Hepatic stellate cell (primary cell): ENCODE results near the gene TRAP1.
"Not testable (repeated sequence)": the region's sequence is repeated elsewhere in the genome, so short reads cannot be mapped to it uniquely, and the experiment has no call there.

ENCODE experiments used
- DNase-seq: peaks from one replicate; pipeline ENCODE4 v3.0.0; 2011; ENCODE audit warnings: low spot score

The TRAP1 gene

DNA sequence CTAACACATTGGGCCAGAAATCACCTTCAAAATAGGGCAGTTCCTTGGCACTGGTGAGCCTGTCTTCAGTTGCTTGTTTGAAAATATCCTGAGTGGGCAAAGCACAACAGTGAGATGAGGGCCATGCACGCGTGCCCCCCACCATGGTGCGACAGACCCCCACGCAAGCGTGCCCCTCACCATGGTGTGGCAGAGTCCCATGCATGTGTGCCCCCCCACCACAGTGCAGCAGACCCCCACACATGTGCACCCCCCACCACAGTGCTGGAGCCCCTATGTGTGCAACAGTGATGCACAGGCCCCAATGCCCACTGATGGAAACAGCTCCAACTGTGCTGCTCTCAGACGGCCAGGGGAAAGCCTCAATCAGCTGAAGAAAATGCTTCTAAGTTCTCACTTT lies 18.8 kb upstream of the TRAP1 start:
- no peak for DNase-seq

DNA sequence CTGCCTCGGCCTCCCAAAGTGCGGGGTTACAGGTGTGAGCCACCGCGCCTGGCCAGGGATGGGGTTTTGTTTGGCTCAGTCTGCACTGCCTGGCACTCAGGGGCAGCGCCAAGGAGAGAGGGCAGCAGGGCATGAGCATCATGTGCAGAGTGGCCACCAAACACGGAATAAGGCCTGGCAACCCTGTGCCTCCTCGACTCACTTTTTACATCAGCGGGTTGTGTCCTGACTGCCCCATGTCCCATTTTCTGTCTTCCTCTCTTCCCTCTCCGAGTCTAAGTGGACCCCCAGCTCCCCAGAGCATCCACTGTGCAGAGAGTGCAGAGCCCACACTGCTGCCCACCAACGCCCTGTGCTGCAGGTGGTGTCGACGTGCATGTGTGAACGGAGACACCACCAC lies 18.2 kb upstream of the TRAP1 start:
- DNase-seq, result no peak

DNA sequence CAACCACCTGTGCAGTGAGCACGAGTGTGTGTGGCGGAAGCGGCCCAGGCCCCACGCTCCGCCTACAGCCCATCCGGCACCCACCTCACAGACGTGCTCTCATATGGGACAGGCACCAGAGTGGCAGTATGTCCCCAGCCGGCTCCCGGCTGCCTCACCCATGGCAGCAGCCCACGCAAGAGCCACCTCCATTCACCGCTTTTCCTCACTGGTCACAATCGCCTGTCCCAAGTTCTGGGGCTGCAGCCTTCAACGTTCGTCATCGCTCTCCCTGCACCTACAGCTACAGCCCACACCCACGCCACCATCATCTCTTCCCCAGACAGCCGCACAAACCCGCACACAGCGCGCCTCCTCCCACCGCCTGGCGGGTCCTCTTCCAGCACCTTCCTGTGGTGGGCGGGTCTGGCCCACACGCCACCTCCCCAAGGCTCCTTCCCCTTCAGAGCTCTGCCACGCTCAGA lies 17.5 kb upstream of the TRAP1 start:
- DNase-seq, result no peak

DNA sequence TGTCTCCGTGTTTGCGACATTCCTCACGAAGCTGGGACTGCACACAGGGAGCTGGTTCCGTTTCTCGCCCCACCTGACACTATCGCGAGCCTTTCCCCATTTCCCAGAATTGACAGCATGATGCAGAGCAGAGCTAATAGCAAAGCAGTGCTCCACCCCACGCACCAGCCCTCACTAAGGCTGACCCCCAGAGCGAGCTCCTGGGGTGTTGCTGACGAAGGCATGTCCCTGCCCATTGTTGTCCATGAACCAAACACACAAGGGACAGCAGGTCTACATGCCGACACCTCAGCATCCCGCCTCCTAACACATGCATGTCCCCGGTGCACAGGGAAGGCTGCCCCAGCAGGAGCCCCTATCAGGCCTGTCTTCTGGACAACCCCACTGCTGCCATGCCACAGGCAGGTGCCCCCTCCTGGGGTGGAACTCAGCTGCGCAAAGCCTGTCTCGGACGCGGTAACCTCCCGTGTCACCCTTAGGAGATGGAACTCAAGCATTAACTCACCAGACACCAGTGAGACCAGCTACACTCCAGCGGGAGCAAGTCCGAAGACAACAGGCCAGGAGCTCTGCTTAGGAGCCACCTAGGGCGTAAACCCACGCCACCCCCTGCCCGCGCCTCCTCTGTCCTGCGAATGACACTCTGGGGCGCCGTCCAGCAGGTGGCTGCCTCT lies 16.9 kb upstream of the TRAP1 start:
- DNase-seq, result no peak

DNA sequence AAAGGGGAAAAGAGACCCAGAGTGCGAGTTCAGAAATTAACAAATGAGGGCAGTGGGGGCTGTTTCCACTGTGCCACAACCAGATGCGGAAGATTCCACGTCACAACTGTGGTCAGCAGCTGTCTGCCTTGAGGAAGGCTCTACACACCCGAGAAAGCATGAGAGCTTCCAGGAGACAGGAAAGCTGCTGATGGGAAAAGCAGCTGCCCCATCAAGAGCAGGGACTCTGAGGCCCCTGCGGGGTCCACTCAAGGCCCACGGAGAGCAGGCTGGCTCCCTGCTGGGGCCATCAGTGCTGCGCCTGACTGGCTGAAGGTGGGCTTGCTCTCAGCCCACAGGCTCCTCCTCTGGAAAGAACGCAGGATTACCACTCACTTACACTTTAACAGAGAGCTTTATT lies 14.8 kb upstream of the TRAP1 start:
- no peak for DNase-seq

DNA sequence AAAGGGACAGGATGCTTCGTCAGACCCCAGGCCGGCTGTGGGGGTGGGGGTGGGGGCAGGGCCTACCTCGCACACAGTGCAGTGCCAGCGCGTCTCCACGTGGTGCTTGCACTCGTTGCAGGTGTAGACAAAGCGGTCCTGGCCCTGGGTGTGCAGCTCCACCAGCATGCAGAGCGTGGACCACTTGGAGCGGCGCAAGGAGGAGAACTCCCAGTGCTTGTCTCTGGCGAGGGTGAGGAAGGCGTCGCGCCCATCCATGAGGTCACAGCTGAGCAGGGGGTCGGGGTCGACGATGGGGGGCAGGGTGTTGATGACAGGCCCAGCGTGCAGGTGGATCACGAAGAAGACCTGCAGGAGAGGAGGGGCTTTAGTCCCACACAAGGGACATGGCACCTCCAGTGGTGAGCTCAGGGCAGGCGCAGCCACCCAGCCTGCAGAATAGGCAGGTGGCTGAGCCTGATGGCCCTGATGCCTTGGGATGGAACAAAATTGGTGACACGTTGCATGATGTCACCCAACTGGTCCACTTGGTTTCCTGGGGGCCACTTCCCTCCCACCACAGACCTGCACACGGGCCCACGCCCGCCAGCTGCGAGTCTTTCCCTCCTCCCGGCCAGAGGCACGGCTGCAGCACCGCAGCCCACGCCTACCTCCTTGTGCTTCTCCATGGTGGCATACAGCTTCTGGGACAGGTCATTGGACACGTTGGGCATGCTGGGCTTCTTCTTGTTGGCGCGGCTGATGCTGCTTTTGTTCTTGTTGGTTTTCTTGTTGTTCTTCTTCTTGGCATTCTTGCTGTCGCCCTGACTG lies 14.0 kb upstream of the TRAP1 start:
- no peak for DNase-seq

DNA sequence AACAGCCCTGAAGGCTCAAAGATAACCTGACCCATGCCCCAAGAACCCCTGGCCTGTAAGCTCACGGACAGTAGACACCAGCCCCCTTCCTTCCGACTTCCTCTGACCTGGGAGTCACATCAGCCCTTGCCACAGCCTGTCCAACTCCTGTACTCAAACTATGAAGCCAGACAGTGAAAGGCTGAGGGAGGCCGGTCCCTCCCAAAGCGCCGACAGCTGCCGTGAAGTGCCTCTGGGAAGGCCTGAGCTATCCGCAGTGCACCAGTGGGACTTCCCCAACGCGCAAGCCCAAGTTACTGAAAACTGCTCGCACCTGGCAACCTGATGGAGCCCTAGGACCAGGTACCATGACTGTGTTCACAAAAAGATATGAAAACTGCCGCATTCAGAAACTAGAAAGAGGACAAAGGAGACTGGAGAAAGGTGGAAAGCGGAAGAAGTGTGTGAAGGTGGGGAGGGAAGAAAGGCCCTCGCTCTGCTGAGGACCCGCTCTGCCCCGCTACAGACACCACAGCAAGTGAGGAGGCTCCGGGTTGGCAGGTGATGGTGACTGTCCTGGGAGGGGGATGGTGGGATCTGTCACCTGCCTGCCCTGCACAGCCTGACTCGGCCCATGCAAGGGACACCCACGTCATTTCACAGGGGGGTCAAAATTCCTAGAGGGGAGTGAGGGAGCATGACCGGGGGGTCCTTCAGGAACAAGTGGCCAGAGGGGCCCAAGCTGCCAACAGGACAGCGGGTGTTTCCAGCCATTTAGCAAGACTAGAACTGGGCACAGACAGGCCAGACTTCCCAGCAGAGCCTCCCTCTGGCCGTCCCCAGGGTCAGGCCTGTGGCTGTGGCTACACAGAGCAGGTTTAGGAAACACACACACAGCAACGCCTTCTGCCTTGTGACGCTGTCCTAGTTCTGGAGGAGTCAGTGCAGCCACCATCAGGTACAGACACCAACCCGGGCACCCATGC lies 13.1 kb upstream of the TRAP1 start:
- DNase-seq, result no peak

DNA sequence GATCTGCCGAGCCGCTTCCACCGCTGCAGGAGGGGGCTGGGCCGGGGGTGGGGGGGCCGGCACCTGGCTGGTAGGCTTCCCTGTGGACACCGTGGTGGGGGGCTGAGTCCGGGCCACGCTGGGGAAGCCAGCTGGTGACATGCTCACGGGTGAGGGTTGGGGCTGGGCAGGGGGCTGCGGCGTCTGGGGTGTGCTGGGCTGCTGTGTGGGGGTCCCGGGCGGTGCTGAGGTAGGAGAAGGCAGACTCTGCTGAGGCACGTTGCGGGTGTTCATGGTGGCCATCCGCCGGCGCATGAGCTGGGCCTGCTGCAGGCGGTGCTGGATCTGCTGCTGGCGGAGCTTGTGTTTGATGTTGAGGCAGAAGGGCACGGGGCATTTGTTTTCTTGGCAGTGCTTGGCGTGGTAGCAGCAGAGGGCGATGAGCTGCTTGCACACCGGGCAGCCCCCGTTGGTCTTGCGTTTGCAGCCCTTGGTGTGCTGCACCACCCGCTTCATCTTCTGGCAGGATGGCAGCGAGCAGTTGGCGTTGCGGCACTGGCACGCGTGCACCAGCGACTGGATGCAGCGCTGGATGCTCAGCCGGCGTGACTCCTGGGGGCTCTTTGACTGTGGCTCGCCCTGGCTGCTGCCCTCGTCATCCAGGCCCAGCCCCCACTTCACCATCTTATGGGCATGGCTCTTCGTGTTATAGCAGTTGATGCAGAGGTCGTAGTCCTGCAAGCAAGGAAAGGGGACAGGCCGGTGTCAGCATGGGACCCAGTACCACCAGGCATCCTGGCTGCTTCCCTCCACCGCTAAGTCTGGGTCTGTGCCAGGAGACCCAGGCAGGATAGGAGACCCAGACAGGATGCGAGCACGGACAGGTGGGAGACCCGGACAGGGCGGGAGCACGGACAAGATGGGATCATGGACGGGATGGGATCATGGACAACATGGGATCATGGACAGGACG lies 12.1 kb upstream of the TRAP1 start:
- DNase-seq, result no peak

DNA sequence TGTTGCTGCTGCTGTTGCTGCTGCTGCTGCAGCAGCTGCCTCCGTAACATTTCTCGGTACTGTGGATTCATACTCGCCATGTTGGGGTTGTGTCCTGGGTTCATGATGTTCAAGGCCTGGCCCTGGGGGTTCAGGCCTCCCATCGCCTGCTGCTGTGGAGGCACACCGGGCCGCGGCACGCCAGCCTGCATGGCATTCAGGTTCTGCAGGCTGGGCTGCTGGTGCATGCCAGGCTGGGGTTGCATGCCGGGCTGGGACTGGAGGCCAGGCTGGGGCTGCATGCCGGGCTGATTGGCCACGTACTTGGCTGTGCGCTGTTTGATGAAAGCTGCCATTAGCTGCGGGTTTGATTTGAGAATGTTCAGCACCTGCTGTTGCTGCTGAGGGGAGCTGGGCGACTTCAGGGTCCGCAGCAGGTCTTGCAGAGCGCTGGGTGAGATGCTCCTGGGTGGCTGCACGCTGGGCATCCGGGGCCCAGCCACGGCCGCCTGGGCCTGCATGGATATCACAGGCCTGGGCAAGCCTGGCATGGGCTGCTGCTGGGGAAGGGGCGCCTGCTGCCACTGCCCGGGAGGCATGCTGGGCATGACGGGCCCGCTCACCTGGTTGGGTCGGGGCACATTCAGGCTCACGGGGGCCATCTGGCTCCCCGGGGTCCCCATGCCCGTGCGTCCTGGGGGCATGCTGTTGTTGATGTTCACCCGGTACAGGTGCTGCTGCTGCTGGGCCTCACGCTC lies 11.3 kb upstream of the TRAP1 start:
- no peak for DNase-seq

DNA sequence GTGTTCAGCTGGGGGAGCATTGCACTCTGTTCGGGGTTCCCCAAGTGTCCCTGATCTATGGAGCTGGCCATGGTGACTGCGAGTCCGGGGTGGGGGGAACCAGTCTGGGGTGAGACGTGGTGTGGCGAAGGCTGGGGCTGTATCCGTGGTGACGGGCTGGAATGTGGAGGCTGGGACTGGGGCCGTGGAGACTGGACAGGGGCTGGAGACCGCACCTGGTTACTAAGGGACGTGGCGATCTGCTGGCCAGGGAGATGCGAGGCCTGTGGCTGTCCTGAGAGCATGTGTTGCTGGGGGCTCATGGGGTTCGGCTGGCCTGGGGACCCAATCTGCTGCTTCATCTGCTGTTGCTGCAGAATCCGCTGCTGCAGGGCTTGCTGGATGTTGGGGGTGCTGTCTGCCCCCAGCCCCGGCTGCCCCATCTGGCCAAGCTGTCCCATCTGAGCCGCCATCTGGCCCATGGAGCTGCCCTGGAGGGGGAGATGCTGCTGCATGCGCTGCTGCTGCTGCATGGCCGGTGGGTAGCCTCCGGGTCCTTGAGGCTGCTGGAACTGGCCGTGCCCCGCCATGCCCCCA lies 10.6 kb upstream of the TRAP1 start:
- no peak for DNase-seq

DNA sequence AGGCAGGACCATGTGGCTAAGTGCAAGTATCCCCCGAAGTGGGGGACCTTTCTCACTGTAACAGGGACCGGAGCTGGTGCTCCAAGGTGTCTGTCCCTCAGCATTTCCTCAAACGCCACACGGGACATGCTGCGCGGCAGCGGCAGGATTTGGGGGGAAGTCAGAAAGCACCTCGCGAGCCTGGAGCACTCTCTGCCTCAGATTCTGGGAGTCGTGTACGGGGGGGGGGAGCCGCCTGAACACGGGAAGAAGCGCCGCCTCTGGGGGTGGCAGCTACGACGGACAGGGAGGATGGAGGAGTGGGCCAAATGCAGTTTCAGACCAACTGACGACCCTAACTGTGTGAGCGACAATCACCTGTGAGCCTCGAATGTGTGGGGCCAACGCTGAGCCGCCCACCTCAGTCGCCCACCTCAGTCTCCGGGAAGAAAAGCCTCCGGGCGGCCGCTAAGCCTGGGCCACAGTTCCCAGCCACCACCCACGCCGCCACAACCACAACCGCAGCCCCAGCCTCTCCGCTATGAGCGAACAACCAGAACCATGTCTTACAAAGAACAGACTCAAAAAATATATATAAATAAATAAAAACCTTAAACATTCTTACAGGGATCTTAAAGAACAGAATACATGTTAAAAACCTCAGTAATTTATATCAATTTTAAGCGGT lies 8.8 kb upstream of the TRAP1 start:
- no peak for DNase-seq

DNA sequence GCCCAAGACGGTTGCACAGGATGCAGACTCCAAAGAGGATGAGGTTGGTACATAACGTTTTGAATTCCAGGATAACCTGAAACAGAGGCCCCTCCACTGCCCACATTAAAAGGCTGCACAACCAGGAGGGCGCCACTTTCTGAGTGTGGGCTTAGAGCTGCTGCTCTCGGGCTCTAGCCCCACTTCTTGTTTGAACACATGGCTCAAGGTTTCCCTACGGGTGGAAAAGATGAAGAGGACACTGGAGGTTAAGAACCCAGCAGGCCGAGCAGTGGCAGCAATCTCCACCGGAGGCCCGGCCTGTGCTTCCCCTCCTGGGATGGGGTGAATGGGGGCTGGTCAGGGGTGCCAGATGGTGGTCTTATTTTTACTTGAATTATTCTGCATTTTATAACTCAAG lies 8.0 kb upstream of the TRAP1 start:
- DNase-seq, result no peak

DNA sequence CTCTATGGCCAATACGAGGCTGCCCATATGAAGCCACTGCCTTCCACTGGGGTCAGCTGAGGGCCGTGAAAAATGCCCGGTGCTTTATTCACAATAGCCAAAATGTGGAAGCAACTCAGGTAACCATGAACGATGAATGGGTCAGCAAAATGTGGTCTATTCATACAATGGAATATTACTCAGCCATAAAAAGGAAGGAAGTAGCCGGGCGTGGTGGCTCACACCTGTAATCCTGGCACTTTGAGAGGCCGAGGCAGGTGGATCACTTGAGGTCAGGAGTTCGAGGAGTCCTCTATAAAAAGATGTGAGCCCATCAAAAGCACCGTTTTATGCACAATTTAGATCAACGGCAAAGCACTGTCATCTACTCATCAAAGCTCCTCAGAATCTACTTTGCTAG lies 5.2 kb upstream of the TRAP1 start:
- no peak for DNase-seq

DNA sequence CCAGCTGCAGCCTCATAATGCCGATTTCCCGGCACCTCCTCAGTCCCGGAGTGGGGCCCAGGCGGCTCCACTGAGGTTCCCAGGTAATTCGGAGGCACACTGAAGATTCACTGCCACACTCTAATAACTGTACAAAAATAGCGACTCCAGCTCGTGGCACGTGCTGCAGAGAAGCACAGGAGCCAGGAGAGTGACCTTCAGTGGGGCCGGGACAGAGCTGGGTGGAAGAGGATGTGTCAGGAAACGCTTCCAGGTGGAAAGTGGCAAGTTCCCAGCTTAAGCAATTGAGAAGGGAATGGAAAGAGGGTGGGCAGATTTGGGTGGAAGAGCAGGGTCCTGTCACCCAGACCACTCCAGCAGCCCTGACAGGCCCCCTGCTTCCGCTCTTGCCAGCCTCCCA lies 3.1 kb upstream of the TRAP1 start:
- no peak for DNase-seq

DNA sequence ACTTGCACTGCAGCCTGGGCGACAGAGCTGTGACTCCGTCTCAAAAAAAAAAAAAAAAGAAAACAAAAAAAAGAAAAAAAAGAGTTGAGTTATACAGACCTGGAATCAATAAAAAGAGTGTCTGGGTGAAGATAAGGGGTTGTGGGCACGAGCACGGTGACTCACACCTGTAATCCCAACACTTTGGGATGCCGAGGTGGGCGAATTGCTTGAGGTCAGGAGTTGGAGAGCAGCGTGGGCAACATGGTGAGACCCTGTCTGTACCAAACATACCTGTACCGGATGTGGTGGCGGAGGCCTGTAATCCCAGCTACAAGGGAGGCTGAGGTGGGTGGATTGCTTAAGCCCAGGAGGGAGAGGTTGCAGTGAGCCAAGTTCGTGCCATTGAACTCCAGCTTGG lies 1.3 kb upstream of the TRAP1 start:
- DNase-seq, result no peak

DNA sequence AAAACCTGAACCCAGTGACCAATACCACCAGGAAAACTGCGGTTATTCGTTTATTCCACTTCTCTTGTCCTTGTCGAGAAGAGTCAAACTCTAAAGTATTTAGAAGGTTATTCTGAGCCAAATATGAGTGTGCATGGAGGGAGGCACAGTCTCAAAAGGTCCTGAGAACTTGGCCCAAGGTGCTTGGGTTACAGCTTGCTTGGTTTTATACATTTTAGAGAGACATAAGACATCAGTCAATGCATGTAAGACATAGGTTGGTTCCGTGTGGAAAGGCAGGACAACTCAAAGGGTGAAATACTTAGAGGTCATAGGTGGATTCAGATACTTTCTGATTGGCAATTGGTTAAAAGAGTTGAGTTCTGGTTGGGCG lies 681 bp upstream of the TRAP1 start:
- no peak for DNase-seq

DNA sequence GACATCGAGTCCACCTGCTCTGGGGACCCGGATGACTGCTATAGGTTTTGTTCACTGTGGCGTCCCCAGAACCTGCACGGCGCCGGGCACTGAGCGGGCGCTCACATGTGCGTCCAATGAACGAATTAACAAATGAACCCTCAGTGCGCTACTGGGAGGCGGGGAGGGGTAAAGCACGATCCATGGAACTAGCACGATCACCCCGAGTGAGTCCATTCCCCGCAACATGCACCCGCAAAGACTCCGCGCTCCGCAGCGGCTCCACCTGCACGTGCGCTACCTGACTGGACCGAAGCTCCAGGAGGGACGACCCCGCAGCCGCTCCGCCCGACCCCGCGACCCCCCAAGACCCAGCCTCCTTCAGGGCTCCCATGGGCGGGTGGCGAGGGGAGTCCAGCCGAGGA lies 491 bp downstream of the TRAP1 start:
- peak; percentile 16 for DNase-seq

DNA sequence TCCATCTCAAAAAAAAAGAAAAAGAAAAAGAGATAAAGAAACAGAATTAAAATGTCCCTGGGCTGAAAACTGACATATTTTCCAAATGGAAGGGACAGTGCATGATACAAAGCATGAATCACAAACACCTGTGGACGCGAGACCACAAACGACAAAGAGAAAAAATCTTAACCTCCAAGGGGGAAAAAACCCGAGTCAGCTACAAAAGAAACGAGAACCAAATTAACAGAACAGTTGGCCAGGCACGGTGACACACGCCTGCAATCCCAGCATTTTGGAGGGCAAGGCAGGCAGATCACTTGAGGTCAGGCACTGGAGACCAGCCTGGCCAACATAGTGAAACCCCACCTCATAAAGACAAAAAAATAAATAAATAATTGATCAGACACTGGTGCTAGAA lies 1.9 kb downstream of the TRAP1 start:
- DNase-seq, result no peak

DNA sequence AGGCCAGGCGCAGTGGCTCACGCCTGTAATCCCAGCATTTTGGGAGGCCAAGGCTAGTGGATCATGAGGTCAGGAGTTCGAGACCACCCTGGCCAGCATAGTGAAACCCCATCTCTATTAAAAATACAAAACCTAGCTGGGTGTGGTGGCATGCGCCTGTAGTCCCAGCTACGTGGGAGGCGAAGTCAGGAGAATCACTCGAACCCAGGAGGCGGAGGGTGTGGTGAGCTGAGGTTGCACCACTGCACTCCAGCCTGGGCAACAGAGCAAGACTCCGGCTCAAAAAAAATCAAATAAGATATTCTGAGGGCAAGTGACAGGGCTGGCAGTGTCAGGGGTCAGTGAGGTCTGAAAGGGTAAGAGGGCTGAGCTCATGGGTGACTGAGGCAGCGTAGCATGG lies 2.9 kb downstream of the TRAP1 start:
- not testable (repeated sequence) for DNase-seq
